GM21526 (cell line): Measurements from ENCODE around the gene POMP.

ENCODE experiments used
- ATAC-seq: cut with Tn5 transposase; IDR thresholded peaks from one replicate; pipeline ENCODE4 v1.9.1; 2021; ENCODE audit warnings: moderate library complexity; ENCODE audit not compliant: unreplicated experiment, low FRiP score

The POMP gene

GRCh38 chr13:28658796-28659620 is at the start of gene POMP:
POMP (plus strand) TSS chr13:28659130; CDS start chr13:28659185, 55 bp downstream.
- ATAC-seq = peak; percentile 79

- ATAC-seq = no peak
Observed at GRCh38 chr13:28609381-28609780, 49.5 kb upstream of the POMP start.

GRCh38 chr13:28609926-28610325 is 49.0 kb upstream of the POMP start:
- no peak for ATAC-seq

- ATAC-seq = no peak
Observed at GRCh38 chr13:28610996-28611395, 47.9 kb upstream of the POMP start.

- ATAC-seq = no peak
Observed at GRCh38 chr13:28611654-28612131, 47.2 kb upstream of the POMP start.

- no peak for ATAC-seq
Observed at GRCh38 chr13:28613562-28613961, 45.4 kb upstream of the POMP start.

GRCh38 chr13:28615916-28616446 is 42.9 kb upstream of the POMP start:
- ATAC-seq = no peak

- no peak for ATAC-seq
Observed at GRCh38 chr13:28618230-28618994, 40.5 kb upstream of the POMP start.

- no peak for ATAC-seq
Observed at GRCh38 chr13:28620011-28620830, 38.7 kb upstream of the POMP start.

- ATAC-seq = no peak
Observed at GRCh38 chr13:28621449-28621848, 37.5 kb upstream of the POMP start.

GRCh38 chr13:28622286-28622685 is 36.6 kb upstream of the POMP start:
- no peak for ATAC-seq

GRCh38 chr13:28623782-28624706 is 34.9 kb upstream of the POMP start:
- ATAC-seq = no peak

GRCh38 chr13:28624707-28625432 is 34.1 kb upstream of the POMP start:
- ATAC-seq = no peak

GRCh38 chr13:28626266-28626665 is 32.7 kb upstream of the POMP start:
- no peak for ATAC-seq

- no peak for ATAC-seq
Observed at GRCh38 chr13:28628241-28628640, 30.7 kb upstream of the POMP start.

GRCh38 chr13:28630869-28631268 is 28.1 kb upstream of the POMP start:
- no peak for ATAC-seq

GRCh38 chr13:28631801-28632200 is 27.1 kb upstream of the POMP start:
- ATAC-seq = no peak

- ATAC-seq = no peak
Observed at GRCh38 chr13:28636069-28636468, 22.9 kb upstream of the POMP start.
